HepG2 (cell line): ENCODE measurements around the gene NEURL1B. TPM values are rescaled to one million over a fixed set of nuclear protein-coding genes. Genes with fewer than 3 reads are reported as not detected.

ENCODE experiments used
- ATF2 ChIP-seq: sonication (generic); formaldehyde crosslinking; IDR thresholded peaks from 2 replicates; pipeline ENCODE4 v1.4.0; 2020; ENCODE audit warnings: missing genetic modification reagents
- BCL6 ChIP-seq: IDR thresholded peaks from 2 replicates; pipeline ENCODE4 v1.6.1; 2016; ENCODE audit warnings: missing genetic modification reagents, missing compliant biosample characterization
- EHMT2 ChIP-seq: fragments of 200-600 bp; sonication (generic); IDR thresholded peaks from 2 replicates; pipeline ENCODE4 v1.7.0; 2017; ENCODE audit warnings: antibody characterized with exemption, low read depth, low read length, borderline replicate concordance
- FOXJ3 ChIP-seq: sonication (generic); formaldehyde crosslinking; IDR thresholded peaks from 2 replicates; pipeline ENCODE4 v1.4.0; 2020; ENCODE audit warnings: missing genetic modification reagents, mild to moderate bottlenecking, borderline replicate concordance
- FOXK1 ChIP-seq: sonication (generic); formaldehyde crosslinking; IDR thresholded peaks from 2 replicates; pipeline ENCODE4 v1.4.0; 2020; ENCODE audit warnings: low read depth, missing genetic modification reagents, borderline replicate concordance
- FOXK2 ChIP-seq: fragments of 450-650 bp; IDR thresholded peaks from 2 replicates; pipeline ENCODE4 v1.6.1; 2016
- HOXA3 ChIP-seq: sonication (generic); formaldehyde crosslinking; IDR thresholded peaks from 2 replicates; pipeline ENCODE4 v1.5.0; 2020; ENCODE audit warnings: missing genetic modification reagents
- KLF16 ChIP-seq, 2 experiments: sonication (generic) in 1 of 2; formaldehyde crosslinking in 1 of 2; IDR thresholded peaks; 2 replicates each; pipeline versions ENCODE4 v1.6.1 to v1.8.0; 2016 to 2023; ENCODE audit warnings: missing genetic modification reagents in 2 of 2, missing compliant biosample characterization in 1 of 2
- NFIC ChIP-seq: IDR thresholded peaks from 2 replicates; pipeline ENCODE4 v1.6.1; 2012; ENCODE audit warnings: mild to moderate bottlenecking, low read length, inconsistent platforms
- ONECUT2 ChIP-seq: sonication (generic); formaldehyde crosslinking; IDR thresholded peaks from 2 replicates; pipeline ENCODE4 v1.4.0; 2020; ENCODE audit warnings: missing genetic modification reagents
- PBX2 ChIP-seq: IDR thresholded peaks from 2 replicates; pipeline ENCODE4 v1.6.1; 2016; ENCODE audit warnings: control low read depth
- RFXAP ChIP-seq: sonication (generic); formaldehyde crosslinking; IDR thresholded peaks from 2 replicates; pipeline ENCODE4 v1.4.0; 2020; ENCODE audit warnings: missing genetic modification reagents, borderline replicate concordance
- RXRA ChIP-seq: sonication (generic); formaldehyde crosslinking; IDR thresholded peaks from 2 replicates; pipeline ENCODE4 v1.5.1; 2020; ENCODE audit warnings: missing genetic modification reagents
- TBX2 ChIP-seq: sonication (generic); formaldehyde crosslinking; IDR thresholded peaks from 2 replicates; pipeline ENCODE4 v1.5.0; 2020; ENCODE audit warnings: missing genetic modification reagents, mild to moderate bottlenecking, borderline replicate concordance
- TFDP2 ChIP-seq: sonication (generic); formaldehyde crosslinking; IDR thresholded peaks from 2 replicates; pipeline ENCODE4 v1.4.0; 2020; ENCODE audit warnings: missing genetic modification reagents
- ZBTB10 ChIP-seq: sonication (generic); formaldehyde crosslinking; IDR thresholded peaks from 2 replicates; pipeline ENCODE4 v1.4.0; 2020; ENCODE audit warnings: missing genetic modification reagents, borderline replicate concordance
- ZNF33B ChIP-seq: sonication (generic); formaldehyde crosslinking; IDR thresholded peaks from 2 replicates; pipeline ENCODE4 v1.5.1; 2020; ENCODE audit warnings: mild to moderate bottlenecking, missing genetic modification reagents
- ZNF34 ChIP-seq: sonication (generic); formaldehyde crosslinking; IDR thresholded peaks from 2 replicates; pipeline ENCODE4 v1.4.0; 2020; ENCODE audit warnings: mild to moderate bottlenecking, missing genetic modification reagents, borderline replicate concordance
- ZNF468 ChIP-seq: sonication (generic); formaldehyde crosslinking; IDR thresholded peaks from 2 replicates; pipeline ENCODE4 v1.8.0; 2022; ENCODE audit warnings: mild to moderate bottlenecking, moderate library complexity, missing genetic modification reagents
- ZNF598 ChIP-seq: sonication (generic); formaldehyde crosslinking; IDR thresholded peaks from 2 replicates; pipeline ENCODE4 v1.5.1; 2020; ENCODE audit warnings: mild to moderate bottlenecking, missing genetic modification reagents, borderline replicate concordance
- ZNF644 ChIP-seq: IDR thresholded peaks from 2 replicates; pipeline ENCODE4 v1.6.1; 2016; ENCODE audit warnings: low read depth
- ZNF678 ChIP-seq: sonication (generic); formaldehyde crosslinking; IDR thresholded peaks from 2 replicates; pipeline ENCODE4 v1.4.0; 2020; ENCODE audit warnings: mild to moderate bottlenecking, missing genetic modification reagents
- ZNF761 ChIP-seq: sonication (generic); formaldehyde crosslinking; conservative IDR thresholded peaks from 2 replicates; pipeline ENCODE4 v1.4.0; 2020; ENCODE audit warnings: mild to moderate bottlenecking, missing genetic modification reagents
- ZNF792 ChIP-seq: IDR thresholded peaks from 2 replicates; pipeline ENCODE4 v1.6.1; 2016
- polyA plus RNA-seq, 8 experiments: library from polyadenylated mRNA; depleted of rRNA in 3 of 8; stranded (reverse) in 7 of 8; unstranded in 1 of 8; fragments of >200 nt; fragmentation: Illumina TruSeq in 4 of 8; extraction: Trizol in 4 of 8; gene quantifications; 2 replicates each; pipeline versions ENCODE4 v1.2.1 to v1.2.3, GENCODE V29; 2011 to 2016; ENCODE audit warnings: low read depth in 4 of 8, missing spikeins in 1 of 8, mixed read lengths in 1 of 8; ENCODE audit not compliant: insufficient read depth in 1 of 8
- total RNA-seq, 5 experiments: library from RNA; depleted of rRNA; stranded (reverse); fragments of >200 nt; fragmentation: Illumina TruSeq; extraction: Trizol; gene quantifications; 2 replicates each; pipeline ENCODE4 v1.2.3, GENCODE V29; 2016; ENCODE audit warnings: low read depth in 1 of 5

Gene NEURL1B
- total and polyA plus RNA-seq, 2 of the 13 experiments (the other 11 are each of a cell fraction or from before 2014, with no cell fraction given): 0.09 to 0.13 TPM

GRCh38 chr5:172659909-172660628 is 19.0 kb downstream of the NEURL1B start (continued):
- TF ChIP-seq ZNF34 (CRISPR knock-in tag) (0 out of 2 replicates have a peak, but pooled peaks have one; percentile 68), RXRA (CRISPR knock-in tag) (peak; percentile 77), NFIC (0 out of 2 replicates have a peak, but pooled peaks have one; percentile 42), ZBTB10 (CRISPR knock-in tag) (0 out of 2 replicates have a peak, but pooled peaks have one; percentile 53), FOXK1 (CRISPR knock-in tag) (peak; percentile 49; the same call in 1 of the 2 replicates), ZNF33B (CRISPR knock-in tag) (peak; percentile 64; the same call in 1 of the 2 replicates), ONECUT2 (CRISPR knock-in tag) (no peak), EHMT2 (no peak), PBX2 (CRISPR knock-in tag) (peak; percentile 31; the same call in 1 of the 2 replicates), ZNF678 (CRISPR knock-in tag) (no peak), ZNF792 (peak; percentile 59), KLF16 (CRISPR knock-in tag; IDR thresholded peaks at IDR 0.05) (peak in 1 of 2 experiments; percentile 91; a peak in 2 of 4 replicates), ATF2 (CRISPR knock-in tag) (peak; percentile 86; the same call in 1 of the 2 replicates), ZNF598 (0 out of 2 replicates have a peak, but pooled peaks have one; percentile 49), TBX2 (CRISPR knock-in tag) (peak; percentile 83), ZNF761 (CRISPR knock-in tag) (0 out of 2 replicates have a peak, but pooled peaks have one; percentile 29), FOXK2 (no peak; the same call in 1 of the 2 replicates), RFXAP (CRISPR knock-in tag) (0 out of 2 replicates have a peak, but pooled peaks have one; percentile 34), HOXA3 (peak; percentile 61), ZNF644 (CRISPR knock-in tag) (peak; percentile 83), ZNF468 (CRISPR knock-in tag) (no peak), BCL6 (CRISPR knock-in tag) (peak; percentile 11; the same call in 1 of the 2 replicates), FOXJ3 (CRISPR knock-in tag) (peak; percentile 68; the same call in 1 of the 2 replicates), TFDP2 (CRISPR knock-in tag) (peak; percentile 71)
